GM12878 (cell line): ENCODE results near the gene RPL36. TPM values are rescaled to one million over a fixed set of nuclear protein-coding genes. Genes with fewer than 3 reads are reported as not detected.

Experiments used
- ATAC-seq: fragments of 200-7000 bp; cut with Tn5 transposase; 3 replicates; pipeline ENCODE4 v1.9.1; 2020; ENCODE audit warnings: mild to moderate bottlenecking, moderate library complexity
- BruUV-seq: library from RNA; stranded (reverse); fragments of 400-500 nt; replicated peaks from 2 replicates; lab custom pipeline; 2021; lab: Mats Ljungman, UMichigan
- CTCF ChIA-PET: fragments of 300-600 bp; sonication (Branson Sonifier 250); formaldehyde crosslinking; extraction: SDS; loops from one replicate; lab custom pipeline; 2021; ENCODE audit warnings: inconsistent platforms; lab: Yijun Ruan, JAX
- POLR2A ChIA-PET: fragments of 350-600 bp; formaldehyde crosslinking; extraction: SDS; loops from one replicate; lab custom pipeline; 2021; ENCODE audit warnings: inconsistent platforms; lab: Charles Lee
- RAD21 ChIA-PET: fragments of 300-600 bp; sonication (Branson Sonifier 250); formaldehyde crosslinking; loops from one replicate; lab custom pipeline; 2023; ENCODE audit warnings: antibody characterized with exemption; ENCODE audit not compliant: unreplicated experiment; lab: Charles Lee
- SMC1A ChIA-PET: fragments of 300-600 bp; sonication (Branson Sonifier 250); formaldehyde crosslinking; loops from one replicate; lab custom pipeline; 2023; ENCODE audit not compliant: unreplicated experiment, uncharacterized antibody; lab: Charles Lee
- DNase-seq: peaks from one replicate; pipeline ENCODE4 v3.0.0-alpha.2; 2011; ENCODE audit warnings: low read depth, low spot score
- FAIRE-seq: peaks from 3 replicates; lab custom pipeline; 2011; peaks lifted over from hg19 to GRCh38; lab: Jason Lieb, UNC
- H2AFZ ChIP-seq: 2 replicates; pipeline ENCODE4 v1.6.0; 2011; ENCODE audit warnings: low read depth, low read length, control low read depth; ENCODE audit not compliant: control insufficient read depth
- H3K27ac ChIP-seq: 2 replicates; pipeline ENCODE4 v1.5.1; 2011; ENCODE audit warnings: control low read depth; ENCODE audit not compliant: control insufficient read depth, insufficient read depth
- H3K27me3 ChIP-seq, 2 experiments: replicated peaks in 1 of 2; 2 replicates each; pipeline versions ENCODE4 v1.6.0 to v1.6.1; 2011; ENCODE audit warnings: low read length in 1 of 2; ENCODE audit not compliant: control insufficient read depth in 2 of 2, insufficient read depth in 2 of 2
- H3K36me3 ChIP-seq, 2 experiments: 2 replicates each; pipeline ENCODE4 v1.5.1; 2011; ENCODE audit warnings: low read length in 1 of 2; ENCODE audit not compliant: control insufficient read depth in 2 of 2, insufficient read depth in 2 of 2
- H3K4me1 ChIP-seq: 2 replicates; pipeline ENCODE4 v1.6.1; 2011; ENCODE audit warnings: mild to moderate bottlenecking, low read length, moderate library complexity, mixed read lengths; ENCODE audit not compliant: control insufficient read depth, insufficient read depth
- H3K4me2 ChIP-seq: 2 replicates; pipeline ENCODE4 v1.6.0; 2011; ENCODE audit warnings: control low read depth; ENCODE audit not compliant: control insufficient read depth, insufficient read depth
- H3K4me3 ChIP-seq: fragments of 200-600 bp; sonication (generic); 2 replicates; pipeline ENCODE4 v1.5.1; 2016
- H3K79me2 ChIP-seq: 2 replicates; pipeline ENCODE4 v1.6.0; 2011; ENCODE audit warnings: low read length; ENCODE audit not compliant: control insufficient read depth, insufficient read depth
- H3K9ac ChIP-seq: 2 replicates; pipeline ENCODE4 v1.8.0; 2011; ENCODE audit warnings: low read length, control low read depth, mixed read lengths; ENCODE audit not compliant: control insufficient read depth, insufficient read depth
- H3K9me3 ChIP-seq: replicated peaks from 3 replicates; pipeline ENCODE4 v1.5.1; 2011; ENCODE audit warnings: mild to moderate bottlenecking, low read length; ENCODE audit not compliant: control insufficient read depth, insufficient read depth
- H4K20me1 ChIP-seq: 2 replicates; pipeline ENCODE4 v1.6.0; 2011; ENCODE audit not compliant: control insufficient read depth, insufficient read depth
- BRCA1 ChIP-seq: IDR thresholded peaks from 2 replicates; pipeline ENCODE4 v1.6.1; 2011; ENCODE audit warnings: low read depth, low read length, improper control_type of control experiment
- CEBPZ ChIP-seq: fragments of 150-350 bp; IDR thresholded peaks from 2 replicates; pipeline ENCODE4 v1.6.1; 2016; ENCODE audit warnings: low read depth, low read length
- ELK1 ChIP-seq: IDR thresholded peaks from 2 replicates; pipeline ENCODE4 v1.6.1; 2012; ENCODE audit warnings: low read depth, low read length, improper control_type of control experiment
- IRF3 ChIP-seq: fragments of 450-650 bp; IDR thresholded peaks from 2 replicates; pipeline ENCODE4 v1.6.1; 2014; ENCODE audit warnings: mild to moderate bottlenecking
- JUND ChIP-seq: IDR thresholded peaks from 2 replicates; pipeline ENCODE4 v1.6.1; 2012; ENCODE audit warnings: low read depth, mild to moderate bottlenecking, low read length, improper control_type of control experiment, moderate library complexity
- MEF2A ChIP-seq: IDR thresholded peaks from 2 replicates; pipeline ENCODE4 v1.6.1; 2011; ENCODE audit warnings: low read depth, mild to moderate bottlenecking, low read length, moderate library complexity; ENCODE audit not compliant: insufficient read depth
- NFXL1 ChIP-seq: fragments of 450-650 bp; IDR thresholded peaks from 2 replicates; pipeline ENCODE4 v1.6.1; 2017; ENCODE audit warnings: antibody characterized with exemption, mild to moderate bottlenecking, borderline replicate concordance
- NKRF ChIP-seq: fragments of 450-650 bp; conservative IDR thresholded peaks from 2 replicates; pipeline ENCODE4 v1.6.1; 2017; ENCODE audit warnings: mild to moderate bottlenecking, moderate library complexity
- POU2F2 ChIP-seq: IDR thresholded peaks from 3 replicates; pipeline ENCODE4 v1.6.1; 2011; ENCODE audit warnings: low read depth, mild to moderate bottlenecking, low read length, borderline replicate concordance
- REST ChIP-seq: IDR thresholded peaks from 2 replicates; pipeline ENCODE4 v1.6.1; 2012; ENCODE audit warnings: mild to moderate bottlenecking, low read depth, low read length
- RUNX3 ChIP-seq: IDR thresholded peaks from 2 replicates; pipeline ENCODE4 v1.6.1; 2012; ENCODE audit warnings: low read length, inconsistent platforms
- SREBF2 ChIP-seq: IDR thresholded peaks from 2 replicates; pipeline ENCODE4 v1.6.1; 2012; ENCODE audit warnings: mild to moderate bottlenecking, low read length
- STAT3 ChIP-seq: IDR thresholded peaks from 2 replicates; pipeline ENCODE4 v1.6.1; 2011; ENCODE audit warnings: low read depth, low read length, improper control_type of control experiment
- WGBS: methylation state at CpG from one replicate; pipeline ENCODE4 v1.1.6; 2016; ENCODE audit warnings: low lambda C conversion rate; ENCODE audit not compliant: insufficient replicate concordance, insufficient coverage; ENCODE audit errors: missing lambda C conversion rate; 5-methylcytosine and 5-hydroxymethylcytosine counted together
- in situ Hi-C: fragments of 300-500 bp; cut with MboI; formaldehyde crosslinking; loops from 9 replicates; pipeline ENCODE4 v1.14.3; 2018; ENCODE audit warnings: mixed read lengths
- intact Hi-C: fragments of 100-400 bp; cut with micrococcal nuclease; formaldehyde crosslinking; loops from one replicate; pipeline ENCODE4 v1.14.2; 2022; ENCODE audit not compliant: unreplicated experiment
- polyA plus RNA-seq, 11 experiments: library from polyadenylated mRNA; depleted of rRNA in 4 of 11; unstranded in 6 of 11; stranded (reverse) in 5 of 11; fragments of >200 nt; fragmentation: Nextera tagmentation in 4 of 11; fragmentation: Illumina TruSeq in 1 of 11; extraction: Ambion mirVana in 4 of 11; extraction: Trizol in 1 of 11; gene quantifications; 1 replicate in 1 of 11; 2 replicates in 10 of 11; pipeline versions ENCODE4 v1.2.1 to v1.2.3, GENCODE V29; 2011 to 2016; ENCODE audit warnings: inconsistent platforms in 2 of 11, missing spikeins in 2 of 11, low read depth in 1 of 11
- total RNA-seq, 4 experiments: library from RNA; depleted of rRNA in 3 of 4; stranded (reverse); fragments of >200 nt in 3 of 4; fragmentation: Illumina TruSeq in 1 of 4; extraction: Trizol in 1 of 4; gene quantifications; 2 replicates each; pipeline versions ENCODE4 v1.2.1 to v1.2.3, GENCODE V29; 2013 to 2021

The RPL36 gene
- total and polyA plus RNA-seq, 10 of the 15 experiments (the other 5 are each of a cell fraction or from before 2014, with no cell fraction given), result 374 to 4,942 (median 2,053) TPM

- no peak for ATAC-seq
- no peak overlapping the region for H3K4me3 ChIP-seq
- CTCF ChIA-PET, result no interaction called here
- no peaks in the 10 kb centered on the region for H3K4me1 ChIP-seq
- no peak overlapping the region for H3K9ac ChIP-seq
- H3K79me2 ChIP-seq, result no peaks in the 10 kb centered on the region
- H4K20me1 ChIP-seq, result no peaks in the 10 kb centered on the region
- RAD21 ChIA-PET, result no interaction called here
- DNase-seq, result no peak
- in situ Hi-C loops (no loop called here), intact Hi-C loops (no loop called here)
- no TSS peak for BruUV-seq
- no peaks in the 10 kb centered on the region; the same call in 1 of the 3 replicates for H3K9me3 ChIP-seq
- H3K27me3 ChIP-seq, result no peaks in the 10 kb centered on the region
- no peak overlapping the region for H3K27ac ChIP-seq
- no peak overlapping the region for H3K4me2 ChIP-seq
- FAIRE-seq, result no peak
- H3K36me3 ChIP-seq, result no peaks in the 10 kb centered on the region
- 86% methylated on average over 4 of the region's 4 CpGs for WGBS
- POLR2A ChIA-PET, result no interaction called here
- SMC1A ChIA-PET, result interaction anchor here (0.6 kb wide), 1 partner anchor 13 kb away, joined by 3 read pairs; no protein-coding TSS in a partner anchor
- no peak overlapping the region for H2AFZ ChIP-seq
- TF ChIP-seq IRF3 (no peak), NKRF (no peak), POU2F2 (no peak), MEF2A (no peak), NFXL1 (no peak), STAT3 (no peak), SREBF2 (no peak), REST (no peak), ELK1 (no peak), JUND (no peak), CEBPZ (no peak), RUNX3 (no peak), BRCA1 (no peak)
Measured at GRCh38 chr19:5727453-5728050, 37.5 kb downstream of the RPL36 start.
